Stimulated activated CD4-positive, alpha-beta T cell treated with anti-CD3 and anti-CD28 coated beads, Interleukin-2, amount 100 ng/mL, for 4 hours (primary cell): Measurements from ENCODE around the gene ATP13A5.

Experiments used
- DNase-seq: peaks from one replicate; pipeline ENCODE4 v3.0.0-alpha.2; 2020; ENCODE audit warnings: low read depth

The ATP13A5 gene

GRCh38 chr3:193253986-193254660 lies 124.4 kb downstream of the ATP13A5 start:
- no peak for DNase-seq

GRCh38 chr3:193250492-193250891 lies 128.1 kb downstream of the ATP13A5 start:
- DNase-seq, result no peak

GRCh38 chr3:193248848-193249468 lies 129.6 kb downstream of the ATP13A5 start:
- DNase-seq, result no peak

- DNase-seq, result no peak
These were observed 135.0 kb downstream of the ATP13A5 start for GRCh38 chr3:193243571-193243970.

- no peak for DNase-seq
These were observed 136.8 kb downstream of the ATP13A5 start for GRCh38 chr3:193241716-193242115.

- no peak for DNase-seq
These were observed 137.5 kb downstream of the ATP13A5 start, which contains the start of gene PLAAT1 for GRCh38 chr3:193240850-193241706. PLAAT1 (plus strand) TSS chr3:193241222; CDS start chr3:193255651, 14,429 bp downstream.

GRCh38 chr3:193240436-193240849 lies 138.1 kb downstream of the ATP13A5 start:
- no peak for DNase-seq

- DNase-seq, result no peak
These were observed 141.5 kb downstream of the ATP13A5 start for GRCh38 chr3:193237030-193237429.

- DNase-seq, result no peak
These were observed 142.0 kb downstream of the ATP13A5 start for GRCh38 chr3:193236599-193236998.

GRCh38 chr3:193231201-193231600 lies 147.4 kb downstream of the ATP13A5 start:
- no peak for DNase-seq

- DNase-seq, result no peak
These were observed 147.9 kb downstream of the ATP13A5 start for GRCh38 chr3:193230610-193231009.

GRCh38 chr3:193229851-193230420 lies 148.6 kb downstream of the ATP13A5 start:
- DNase-seq, result no peak

- DNase-seq, result no peak
These were observed 150.3 kb downstream of the ATP13A5 start for GRCh38 chr3:193228206-193228605.

- DNase-seq, result no peak
These were observed 153.0 kb downstream of the ATP13A5 start for GRCh38 chr3:193225302-193226125.
